ENCODE data around the gene GNAS.

Gene GNAS

DNA sequence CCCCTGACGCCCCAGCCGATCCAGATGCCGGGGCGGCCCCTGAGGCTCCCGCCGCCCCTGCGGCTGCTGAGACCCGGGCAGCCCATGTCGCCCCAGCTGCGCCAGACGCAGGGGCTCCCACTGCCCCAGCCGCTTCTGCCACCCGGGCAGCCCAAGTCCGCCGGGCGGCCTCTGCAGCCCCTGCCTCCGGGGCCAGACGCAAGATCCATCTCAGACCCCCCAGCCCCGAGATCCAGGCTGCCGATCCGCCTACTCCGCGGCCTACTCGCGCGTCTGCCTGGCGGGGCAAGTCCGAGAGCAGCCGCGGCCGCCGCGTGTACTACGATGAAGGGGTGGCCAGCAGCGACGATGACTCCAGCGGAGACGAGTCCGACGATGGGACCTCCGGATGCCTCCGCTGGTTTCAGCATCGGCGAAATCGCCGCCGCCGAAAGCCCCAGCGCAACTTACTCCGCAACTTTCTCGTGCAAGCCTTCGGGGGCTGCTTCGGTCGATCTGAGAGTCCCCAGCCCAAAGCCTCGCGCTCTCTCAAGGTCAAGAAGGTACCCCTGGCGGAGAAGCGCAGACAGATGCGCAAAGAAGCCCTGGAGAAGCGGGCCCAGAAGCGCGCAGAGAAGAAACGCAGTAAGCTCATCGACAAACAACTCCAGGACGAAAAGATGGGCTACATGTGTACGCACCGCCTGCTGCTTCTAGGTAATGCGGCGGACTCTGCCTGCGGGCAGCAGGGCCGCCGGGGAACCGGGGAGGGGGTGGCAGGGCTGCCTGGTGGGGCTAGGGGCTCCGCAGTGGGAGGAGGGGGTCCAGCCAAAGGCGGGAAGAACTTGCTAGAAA lies 2.3 kb downstream of the GNAS start:
- no peak for DNase-seq

DNA sequence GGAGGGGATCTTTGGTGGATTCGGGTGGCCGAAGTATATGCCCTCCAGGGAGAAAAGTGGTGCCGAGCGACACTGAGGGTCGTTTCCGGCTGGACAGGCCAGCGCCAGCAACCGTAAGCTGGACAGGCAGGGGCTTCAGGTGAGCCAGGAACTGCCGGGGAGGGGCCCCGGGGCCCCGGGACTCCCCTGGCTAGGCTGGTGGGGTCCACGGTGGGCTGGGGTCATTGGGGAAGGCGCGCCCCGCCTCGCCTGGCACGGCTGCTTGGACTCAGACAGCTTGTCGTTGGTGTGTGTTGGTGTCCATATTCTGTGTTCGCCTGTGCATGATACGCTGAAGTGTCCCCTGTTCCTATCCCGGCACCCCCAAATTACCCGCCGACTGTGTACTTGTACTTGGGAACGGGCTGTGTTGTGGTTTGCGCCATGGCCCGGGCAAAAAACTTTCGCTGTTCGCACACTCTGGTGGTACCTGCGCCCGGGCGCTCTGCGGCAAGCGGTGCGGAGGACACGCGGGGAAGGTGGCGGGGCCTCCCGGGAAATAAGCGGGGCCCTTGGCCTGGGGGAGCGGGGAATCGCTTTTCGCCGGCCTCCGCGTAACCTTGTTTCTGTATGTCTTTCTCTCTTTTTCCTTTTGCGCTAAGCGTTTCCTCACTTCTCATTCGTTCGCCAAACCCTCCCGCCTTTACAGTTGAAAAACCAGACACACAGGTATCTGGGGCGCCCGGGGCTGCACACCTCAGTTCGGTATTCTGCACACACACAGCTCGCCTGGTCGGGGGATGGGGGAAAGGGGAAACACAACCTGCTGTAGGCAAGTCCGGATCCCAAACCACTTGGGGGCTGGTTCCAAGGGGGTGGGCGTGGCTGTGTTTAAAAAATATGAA lies 3.2 kb downstream of the GNAS start:
- no peak for DNase-seq

GRCh38 chr20:58863044-58863790 lies 10.7 kb downstream of the GNAS start:
- no peak for DNase-seq

DNA sequence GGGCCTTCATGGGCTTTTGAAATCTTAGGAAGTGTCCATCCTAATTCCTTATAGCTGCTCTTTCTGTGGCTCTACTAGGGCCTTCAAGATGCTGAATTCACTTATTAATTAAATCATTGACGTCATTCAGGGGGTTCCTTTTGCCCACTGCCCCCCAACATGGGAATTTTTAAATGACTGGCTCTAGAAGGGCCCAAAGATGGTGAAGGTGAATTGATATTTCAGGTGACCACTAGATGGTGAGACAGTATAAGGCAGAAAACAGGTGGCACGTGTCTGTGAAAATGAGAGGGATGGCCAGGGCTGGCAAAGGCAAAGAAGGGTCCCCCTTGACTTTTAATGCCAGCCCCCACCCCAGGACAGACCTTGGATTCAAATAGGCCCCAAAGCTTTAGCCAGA lies 11.8 kb downstream of the GNAS start:
- no peak for DNase-seq

DNA sequence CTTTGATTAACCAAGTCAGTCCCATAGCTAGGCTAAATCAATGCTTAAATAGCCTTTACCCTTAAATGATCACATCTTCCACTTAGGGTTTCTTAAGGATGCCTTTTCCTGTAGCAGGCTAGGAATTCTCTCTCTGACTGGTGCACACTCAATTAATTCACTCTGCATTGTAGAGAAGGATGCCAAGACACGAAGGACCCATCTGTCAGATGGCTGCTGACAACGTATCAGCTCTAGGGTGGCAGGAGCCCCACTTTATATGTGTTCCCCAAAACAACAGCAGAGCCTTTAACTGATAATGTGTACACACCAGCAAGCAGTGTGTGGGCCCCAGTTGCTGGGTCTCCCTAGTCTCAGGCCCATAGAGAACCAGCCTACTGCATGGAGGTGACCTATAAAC lies 13.3 kb downstream of the GNAS start:
- no peak for DNase-seq

DNA sequence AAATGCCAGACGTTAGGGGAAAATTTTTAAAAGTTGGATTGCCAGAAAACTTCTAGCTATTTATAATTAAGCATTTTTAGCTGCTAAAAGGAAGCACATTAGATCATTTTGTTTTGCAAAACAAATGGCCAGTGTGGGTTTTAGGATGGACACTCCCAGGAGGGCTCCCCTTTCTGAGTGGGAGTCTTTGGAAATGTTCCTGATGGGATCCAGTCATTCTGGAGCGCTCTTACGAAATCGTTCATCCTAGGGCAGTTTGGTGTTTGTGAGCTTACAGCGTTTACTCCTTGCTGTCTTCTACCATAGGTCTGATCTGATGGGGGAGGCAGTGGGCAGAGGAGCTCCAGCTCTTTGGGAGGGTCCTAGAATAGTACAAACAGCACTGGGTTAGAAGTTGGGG lies 14.7 kb downstream of the GNAS start:
- DNase-seq, result no peak

DNA sequence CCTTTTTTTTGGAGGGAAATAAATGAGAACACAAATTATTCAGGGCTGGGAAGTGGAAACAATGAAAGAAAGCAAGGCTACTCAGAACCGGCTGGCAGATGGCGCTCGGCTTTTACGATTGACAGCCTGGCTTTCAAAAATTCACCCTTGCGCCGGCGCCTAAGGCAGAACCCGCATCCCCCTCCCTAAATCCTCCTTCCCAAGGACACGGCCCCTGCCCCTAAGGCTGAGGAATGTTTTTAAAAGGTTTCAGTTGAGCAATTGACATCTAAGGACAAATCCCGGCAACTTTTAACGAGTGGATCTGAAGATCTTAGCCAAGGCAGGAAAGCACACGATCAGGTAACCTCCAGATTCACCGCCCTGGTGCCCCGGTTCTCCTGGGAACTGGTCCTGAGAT lies 16.3 kb downstream of the GNAS start:
- DNase-seq, result no peak

DNA sequence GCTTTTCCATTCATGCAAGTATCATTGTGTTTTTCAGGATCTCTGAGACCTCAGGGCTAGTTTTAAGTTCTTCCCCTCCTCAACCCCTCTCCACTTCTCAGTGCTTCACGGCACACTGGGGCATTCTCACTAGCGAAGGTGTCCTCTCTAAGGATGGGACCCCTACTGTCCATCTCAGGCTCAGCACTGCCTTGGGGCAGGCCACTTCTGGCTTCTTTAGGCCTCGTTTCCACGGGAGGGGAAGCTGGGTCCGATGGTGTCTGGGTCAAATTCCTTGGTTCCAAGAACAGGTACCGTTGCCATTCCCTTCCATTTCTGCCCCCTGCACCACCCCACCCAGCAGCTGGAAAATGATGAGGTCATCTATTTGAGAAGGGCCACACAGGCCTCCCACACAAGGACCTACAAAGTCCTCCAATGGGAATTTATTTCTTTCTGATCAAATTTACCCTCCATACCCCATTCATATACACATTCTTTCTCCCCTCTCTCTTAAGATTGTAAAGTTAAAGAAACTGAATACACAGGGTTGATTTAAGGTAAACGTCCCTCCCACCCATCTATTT lies 17.2 kb downstream of the GNAS start:
- no peak for DNase-seq

DNA sequence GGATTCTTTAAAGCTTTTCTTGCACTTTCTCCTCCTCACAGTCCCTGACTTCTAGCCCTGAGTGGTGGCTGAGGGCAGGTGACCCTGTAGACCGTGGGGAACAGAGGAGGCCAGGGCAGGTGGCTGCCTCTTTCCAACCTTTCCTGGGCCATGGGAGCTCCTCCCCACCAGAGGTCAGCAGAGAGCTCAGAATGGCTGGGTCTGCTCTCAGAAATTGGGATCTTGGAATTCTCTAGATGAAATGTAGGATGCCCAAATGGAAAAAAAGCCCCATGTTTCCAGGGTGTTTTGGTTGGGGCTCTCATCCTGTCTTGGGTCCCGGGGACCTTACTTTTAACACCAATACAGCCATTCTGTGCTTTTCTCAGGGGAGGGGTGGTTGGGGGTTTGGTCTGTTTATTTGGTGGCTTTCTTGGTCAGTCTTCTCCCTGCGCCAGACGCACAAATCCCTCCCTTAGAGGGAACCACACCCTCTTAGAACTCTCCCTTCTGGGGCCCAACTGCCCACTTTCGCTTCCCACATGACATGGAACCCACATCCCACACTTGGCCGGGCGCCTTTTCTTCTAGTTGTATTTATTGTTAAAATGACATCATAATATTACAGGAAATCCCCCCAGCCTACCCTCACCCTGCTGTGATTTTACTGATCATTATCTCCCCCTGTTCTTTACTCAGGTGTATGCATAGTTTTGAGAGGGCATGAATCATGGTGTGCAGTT lies 17.9 kb downstream of the GNAS start:
- DNase-seq, result peak; percentile 58

DNA sequence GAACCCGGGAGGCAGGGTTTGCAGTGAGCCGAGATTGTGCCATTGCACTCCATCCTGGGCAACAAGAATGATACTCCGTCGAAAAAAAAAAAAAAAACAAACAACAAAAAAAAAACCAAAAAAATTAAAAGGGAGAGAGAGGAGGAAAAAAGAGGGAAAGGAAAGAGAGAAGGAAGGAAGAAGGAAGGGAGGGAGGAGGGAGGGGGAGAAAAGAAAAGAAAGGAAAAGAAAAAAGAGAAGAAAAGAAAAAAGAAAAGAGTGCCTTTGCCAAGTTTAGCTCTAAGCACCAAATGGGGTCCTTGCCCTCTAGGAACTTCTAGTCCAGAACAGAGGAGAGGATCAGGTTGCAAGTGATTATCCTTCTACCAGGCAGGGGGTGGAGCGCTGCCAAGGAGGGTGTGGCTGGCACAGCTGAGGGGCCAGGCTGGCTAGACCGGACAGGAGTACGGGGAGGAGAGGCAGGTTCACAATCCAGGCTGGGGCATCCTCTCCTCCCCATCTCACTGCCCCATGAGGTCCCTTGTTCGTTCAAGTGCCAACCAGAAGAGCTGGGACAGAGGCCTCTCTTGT lies 19.1 kb downstream of the GNAS start:
- no peak for DNase-seq

DNA sequence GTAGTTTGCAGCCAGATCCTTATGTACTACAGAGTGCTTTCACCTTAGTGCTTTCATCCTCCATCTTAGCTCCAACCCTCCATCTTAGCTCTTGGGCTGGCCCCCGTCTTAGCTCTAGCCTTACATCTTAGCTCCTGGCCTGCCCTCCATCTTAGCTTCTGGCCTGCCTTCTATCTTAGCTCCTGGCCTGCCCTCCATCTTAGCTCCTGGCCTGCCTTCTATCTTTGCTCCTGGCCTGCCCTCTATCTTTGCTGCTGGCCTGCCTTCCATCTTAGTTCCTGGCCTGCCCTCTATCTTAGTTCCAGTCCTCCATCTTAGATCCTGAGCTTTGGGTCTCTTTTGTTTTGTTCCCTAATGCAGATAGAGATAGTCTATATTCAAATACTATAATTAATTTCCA lies 22.0 kb downstream of the GNAS start:
- DNase-seq, result no peak

- DNase-seq, result no peak
Observed at GRCh38 chr20:58875111-58875510, 22.6 kb downstream of the GNAS start.

DNA sequence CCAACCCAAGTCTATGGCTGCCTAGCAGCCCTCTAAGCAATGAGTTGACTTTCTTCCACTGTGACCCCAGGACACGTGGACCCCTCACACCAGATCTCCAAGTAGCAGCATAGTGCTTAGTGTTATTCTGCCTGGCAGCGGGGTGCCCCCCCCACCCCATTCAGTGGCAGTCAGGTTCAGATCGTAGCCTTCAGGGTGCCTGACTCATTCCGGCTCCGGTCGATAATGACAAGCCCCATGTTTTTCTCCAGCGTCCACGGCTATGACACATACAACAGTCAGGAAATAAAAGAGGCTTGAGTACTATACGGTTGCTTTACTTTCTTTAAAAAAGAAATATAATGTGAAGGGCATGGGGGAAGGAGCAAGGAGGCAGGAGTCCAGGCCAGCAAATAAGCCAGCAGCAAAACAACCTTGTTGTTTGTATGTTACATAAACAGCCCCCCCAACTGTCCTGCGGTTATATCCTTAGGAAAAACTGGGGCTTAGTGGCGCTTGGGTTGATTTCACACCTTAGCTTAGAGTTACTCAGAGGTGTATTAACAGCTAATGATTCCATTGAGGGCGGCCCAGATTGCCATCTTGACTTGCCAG lies 23.1 kb downstream of the GNAS start:
- DNase-seq, result no peak

DNA sequence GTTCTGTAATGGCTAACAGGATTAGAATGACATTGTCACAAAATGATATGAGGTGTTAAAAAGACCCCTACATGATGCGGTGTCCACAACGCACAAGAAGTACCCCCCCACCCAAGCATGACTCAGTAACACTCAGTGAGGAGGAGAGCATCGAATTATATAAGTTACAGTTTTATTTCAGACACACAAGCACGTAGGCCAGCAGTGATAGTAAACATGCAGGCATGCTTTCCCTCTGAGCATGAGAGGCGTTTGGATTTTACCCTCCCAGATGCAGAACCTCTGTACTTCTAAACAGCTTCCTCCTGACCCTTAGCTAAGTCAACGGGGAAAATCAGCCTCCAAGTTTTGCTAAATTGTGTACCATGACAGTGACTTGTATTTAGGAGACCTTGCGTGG lies 23.9 kb downstream of the GNAS start:
- no peak for DNase-seq

DNA sequence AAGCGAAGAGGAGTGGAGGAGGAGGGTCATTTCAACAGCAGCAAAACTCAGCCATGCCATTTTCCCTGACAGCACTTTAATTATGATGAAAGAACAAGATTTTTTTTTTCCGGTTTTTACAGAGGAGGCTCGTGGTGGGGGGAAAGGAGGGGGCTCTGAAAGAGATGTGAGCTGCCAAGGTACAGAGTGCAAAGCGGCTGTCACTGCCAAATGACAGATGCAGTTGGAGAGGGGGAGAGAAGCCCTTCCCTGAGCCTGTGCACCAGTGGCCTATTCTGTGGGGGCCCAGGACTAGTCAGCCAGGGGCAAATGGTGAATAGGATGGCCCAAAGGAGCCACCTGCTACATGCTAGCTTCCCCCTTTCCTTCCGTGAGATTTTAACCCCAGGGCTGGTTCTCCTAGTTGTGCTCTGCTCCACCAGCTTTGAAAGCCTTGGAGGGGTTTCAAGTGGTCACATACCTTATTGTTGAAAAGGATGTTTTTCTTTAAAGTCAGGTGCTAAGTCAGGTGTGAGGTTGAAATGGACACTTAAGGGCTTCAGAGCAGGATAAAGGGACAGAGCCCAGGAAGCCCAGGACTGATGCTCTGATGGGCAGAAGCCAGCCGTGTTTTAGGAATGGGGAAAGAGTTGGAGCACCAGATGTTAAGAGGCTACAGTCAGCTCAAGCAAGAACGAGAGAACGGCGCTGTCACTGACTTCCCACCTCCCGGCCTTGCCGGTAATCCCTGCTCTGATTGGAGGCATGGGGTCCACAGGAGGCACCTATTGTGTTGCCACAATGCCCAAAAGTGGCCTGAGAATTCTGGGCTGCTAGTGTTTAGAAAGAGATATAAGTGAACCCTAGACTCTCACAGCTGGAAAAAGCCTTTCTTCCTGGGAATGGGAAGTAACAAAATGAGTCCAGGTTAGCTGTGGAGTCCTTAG lies 24.8 kb downstream of the GNAS start:
- DNase-seq, result no peak

DNA sequence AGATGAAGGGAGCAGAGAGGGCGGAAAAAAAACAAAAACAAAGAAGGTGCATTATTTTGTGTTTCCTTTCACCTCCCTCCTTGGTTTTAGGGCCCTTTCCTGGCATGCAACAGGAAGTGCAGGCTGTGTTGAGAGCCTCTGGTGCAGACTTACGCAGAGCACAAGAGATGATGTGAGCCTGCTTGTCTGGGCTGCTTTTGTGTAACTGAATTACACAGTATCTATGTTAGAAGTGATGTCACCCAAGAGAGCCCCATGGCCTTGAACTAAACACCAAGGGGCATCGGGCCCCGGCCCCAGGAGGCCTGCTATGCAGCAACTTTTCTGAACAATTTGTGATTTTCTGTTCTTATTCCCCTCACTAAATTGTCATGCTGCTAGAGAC lies 25.5 kb downstream of the GNAS start:
- peak; percentile 37 for DNase-seq

DNA sequence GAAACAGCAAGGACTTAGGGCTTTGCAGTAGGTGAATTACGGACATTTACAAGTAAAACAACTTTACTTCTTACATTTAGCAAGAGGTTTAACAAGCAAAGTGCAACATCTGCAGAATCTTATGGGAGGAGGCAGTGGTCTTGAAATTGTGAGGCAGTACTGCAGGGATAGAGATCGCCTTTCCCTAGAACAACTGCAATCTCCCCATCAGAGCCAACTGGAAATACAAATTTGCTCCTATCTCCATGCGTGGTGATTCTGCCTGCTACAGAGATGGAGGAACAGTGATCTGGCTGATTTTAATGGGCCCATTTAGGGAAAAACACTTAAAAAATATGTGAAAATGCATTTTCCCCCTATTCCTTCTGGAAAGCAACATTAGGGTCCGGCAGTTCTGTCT lies 25.9 kb downstream of the GNAS start:
- no peak for DNase-seq

GRCh38 chr20:58880441-58880840 lies 27.9 kb downstream of the GNAS start:
- DNase-seq, result no peak

DNA sequence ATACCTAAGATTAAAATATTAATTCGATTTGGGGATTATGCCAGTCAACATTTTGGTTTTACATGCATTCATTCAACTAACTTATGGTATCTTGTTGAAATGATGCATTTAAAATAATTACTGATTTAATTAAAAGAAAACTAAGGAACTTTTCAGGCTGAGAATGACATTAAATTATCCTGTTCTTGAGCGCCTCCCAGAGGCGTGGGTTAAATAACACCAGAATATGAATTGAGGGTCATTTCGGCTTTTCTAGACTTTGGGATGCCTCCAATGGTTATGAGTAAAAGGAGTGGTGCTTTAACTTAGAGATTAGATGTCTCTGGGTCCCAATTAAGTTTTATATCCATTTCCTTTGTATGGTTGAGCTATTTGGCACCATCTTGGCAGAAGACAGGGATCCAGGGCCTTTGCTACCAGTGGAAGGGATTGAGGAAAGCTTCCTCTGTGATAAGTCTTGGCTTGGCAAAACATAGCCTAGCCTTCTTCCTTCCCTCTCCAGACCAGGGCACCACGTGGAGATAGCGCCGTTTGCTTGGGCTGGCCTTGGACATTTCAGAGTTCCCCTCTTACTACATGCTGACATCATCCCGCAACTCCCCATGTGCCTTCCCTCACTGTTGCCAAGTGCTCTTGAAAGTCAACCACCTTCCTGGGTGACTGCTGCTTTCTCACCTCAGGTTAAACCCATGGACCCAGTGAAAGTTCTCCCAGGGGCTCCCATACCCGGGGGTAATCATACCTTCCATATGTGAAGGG lies 28.7 kb downstream of the GNAS start:
- no peak for DNase-seq

- no peak for DNase-seq
Observed at GRCh38 chr20:58882704-58883089, 30.2 kb downstream of the GNAS start.

Data from activated CD4-positive, alpha-beta T cell treated with anti-CD3 and anti-CD28 coated beads, Interleukin-10, Interleukin-2, amounts not matched to agents 100 ng/mL and 50 ng/mL, durations not matched to agents 16 hours and 8 hours (primary cell).